NCI-H82 treated with DMSO at 0.1 percent for 48 hours (cell line): Measurements from ENCODE around the gene MTSS2.

Experiments used
- DNase-seq: peaks from one replicate; lab custom pipeline; 2025; ENCODE audit not compliant: unreplicated experiment; lab: John Stamatoyannopoulos, UW

Gene MTSS2

DNA sequence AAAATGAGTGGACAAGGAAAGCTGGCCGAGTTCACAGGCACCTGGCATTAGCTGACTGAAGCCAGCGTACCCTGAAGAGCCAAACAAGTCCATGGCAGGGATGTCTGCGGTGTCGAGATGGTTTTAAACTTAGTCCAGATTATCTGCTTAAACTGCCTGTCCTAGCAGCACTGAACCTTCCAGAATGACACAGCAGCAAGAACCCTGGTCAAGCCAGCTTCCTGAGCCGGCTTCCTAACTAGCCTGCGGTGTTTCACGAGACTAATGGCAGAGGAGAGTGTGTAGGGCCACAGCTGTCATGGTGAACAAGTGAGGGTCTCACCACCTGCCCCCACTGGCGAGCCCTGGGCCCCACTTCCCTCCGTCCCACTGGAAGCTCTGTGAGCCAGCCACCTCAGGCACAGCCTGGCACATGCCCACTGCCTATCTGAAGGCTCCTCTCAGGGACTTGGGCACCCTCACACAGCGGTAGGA, 28.8 kb upstream of the MTSS2 start:
- DNase-seq: no peak

DNA sequence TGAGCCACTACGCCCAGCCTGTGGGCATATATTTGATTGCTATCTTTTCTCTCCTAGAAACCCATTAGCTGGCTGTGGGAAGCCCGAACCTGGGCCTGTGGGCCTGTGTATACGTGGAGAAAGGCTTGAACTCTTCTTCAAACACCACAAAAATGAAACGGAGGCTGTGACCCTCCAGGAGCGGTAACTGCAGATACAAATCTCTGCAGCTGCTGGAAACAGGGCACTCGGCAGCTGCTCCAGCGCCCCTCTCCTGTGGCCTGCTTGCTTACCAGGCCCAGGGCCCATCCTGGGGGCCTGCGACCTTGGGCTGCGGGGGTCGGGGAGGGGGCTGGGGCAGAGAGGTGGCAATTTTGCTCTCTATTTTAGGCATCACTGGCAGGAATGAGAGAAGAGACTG, 28.0 kb upstream of the MTSS2 start:
- DNase-seq: no peak

DNA sequence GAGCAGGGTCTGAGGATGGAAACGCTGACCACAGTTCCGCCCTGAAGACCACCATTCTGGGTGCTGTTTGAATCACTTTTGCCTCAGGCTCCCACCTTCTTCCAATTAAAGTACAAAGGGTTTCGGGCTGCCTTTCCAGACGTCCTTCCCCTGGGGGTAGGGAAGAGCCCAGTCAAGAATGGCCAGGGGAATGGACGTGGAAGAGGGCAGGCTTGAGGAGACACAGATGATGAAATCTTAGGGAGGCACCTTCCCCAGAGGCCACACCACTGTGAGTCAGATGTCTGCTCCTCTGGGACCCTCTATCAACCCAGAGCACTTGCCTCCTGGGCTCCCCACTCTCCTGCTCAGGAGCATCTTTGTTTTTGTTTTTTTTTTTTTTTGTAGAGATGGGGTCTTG, 27.5 kb upstream of the MTSS2 start:
- DNase-seq: no peak

DNA sequence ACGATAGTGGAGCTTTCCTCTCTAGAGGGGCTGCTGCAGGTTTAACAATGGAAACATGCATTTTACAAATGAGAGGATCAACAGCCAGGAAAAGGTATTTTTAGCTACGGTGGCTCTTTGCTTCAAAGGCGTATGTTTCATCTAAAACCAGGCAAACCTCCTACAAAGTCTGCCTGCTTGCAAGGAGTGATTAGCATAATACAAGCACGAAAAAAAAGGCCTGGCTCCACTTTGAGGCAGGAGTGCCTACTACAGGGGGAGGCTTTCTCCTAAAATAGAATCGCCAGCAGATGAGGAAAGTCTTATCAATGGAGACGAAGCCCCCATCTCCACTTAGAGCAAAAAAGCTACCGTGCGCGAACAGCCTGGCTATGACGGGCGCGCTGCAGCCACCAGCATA, 27.1 kb upstream of the MTSS2 start:
- no peak for DNase-seq

DNA sequence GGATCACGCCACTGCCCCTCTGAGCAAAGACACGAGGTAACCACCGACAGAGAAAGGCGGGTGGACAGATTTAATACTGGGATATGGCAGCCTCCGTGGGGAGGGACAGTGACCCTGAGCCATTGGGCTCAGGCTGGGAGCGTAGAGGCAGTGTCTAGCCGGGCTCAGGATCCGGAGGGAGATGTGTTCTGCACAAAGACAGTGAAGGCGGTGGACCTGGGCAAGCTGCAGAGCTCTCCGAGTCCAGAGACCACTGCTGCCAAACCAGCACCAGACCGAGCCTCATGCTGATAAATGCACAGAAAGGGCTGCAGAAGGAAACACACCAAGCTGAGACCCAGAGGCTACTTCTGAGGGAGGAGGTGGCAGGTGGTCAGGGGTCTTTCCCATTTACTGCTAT, 26.5 kb upstream of the MTSS2 start:
- no peak for DNase-seq

DNA sequence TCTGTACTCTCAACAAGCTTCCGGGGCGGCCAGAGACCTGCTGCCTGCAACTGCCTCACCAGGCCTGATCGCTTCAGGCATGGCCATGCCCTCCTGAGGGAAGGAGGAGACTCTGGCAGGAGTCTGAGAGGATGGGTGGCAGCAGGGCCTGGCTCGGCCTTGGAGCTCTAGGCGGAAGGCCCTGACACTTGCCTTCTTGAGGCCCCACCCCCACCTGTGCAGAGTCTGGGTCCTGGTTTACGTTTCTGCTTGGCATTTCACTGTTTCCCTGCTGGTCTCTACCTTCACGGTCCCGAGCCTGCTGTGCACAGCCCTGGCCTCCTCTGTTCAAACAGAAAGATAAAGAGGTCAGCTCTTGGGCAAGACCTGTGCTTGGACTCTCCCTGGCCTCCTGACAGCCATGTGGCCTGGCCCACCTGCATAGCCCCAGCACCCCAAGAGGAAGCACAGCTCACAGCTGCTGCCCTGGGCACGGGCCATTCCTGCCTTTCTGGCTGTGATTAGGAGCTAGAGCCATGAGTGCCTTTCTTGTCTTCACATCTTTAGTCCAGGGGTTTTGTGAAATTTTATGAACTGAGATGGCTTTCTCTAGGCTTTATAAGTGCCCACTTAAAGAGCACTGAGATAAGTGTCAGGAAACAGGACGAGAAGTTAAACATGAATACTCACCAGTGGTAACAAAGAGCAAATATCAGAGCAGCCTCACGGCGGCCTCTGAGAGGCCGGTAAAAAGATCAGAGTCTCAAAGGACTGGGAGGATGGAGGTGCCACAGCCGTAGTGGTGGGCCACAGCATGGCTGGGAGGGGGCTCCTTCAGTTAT, 25.6 kb upstream of the MTSS2 start:
- DNase-seq: no peak

DNA sequence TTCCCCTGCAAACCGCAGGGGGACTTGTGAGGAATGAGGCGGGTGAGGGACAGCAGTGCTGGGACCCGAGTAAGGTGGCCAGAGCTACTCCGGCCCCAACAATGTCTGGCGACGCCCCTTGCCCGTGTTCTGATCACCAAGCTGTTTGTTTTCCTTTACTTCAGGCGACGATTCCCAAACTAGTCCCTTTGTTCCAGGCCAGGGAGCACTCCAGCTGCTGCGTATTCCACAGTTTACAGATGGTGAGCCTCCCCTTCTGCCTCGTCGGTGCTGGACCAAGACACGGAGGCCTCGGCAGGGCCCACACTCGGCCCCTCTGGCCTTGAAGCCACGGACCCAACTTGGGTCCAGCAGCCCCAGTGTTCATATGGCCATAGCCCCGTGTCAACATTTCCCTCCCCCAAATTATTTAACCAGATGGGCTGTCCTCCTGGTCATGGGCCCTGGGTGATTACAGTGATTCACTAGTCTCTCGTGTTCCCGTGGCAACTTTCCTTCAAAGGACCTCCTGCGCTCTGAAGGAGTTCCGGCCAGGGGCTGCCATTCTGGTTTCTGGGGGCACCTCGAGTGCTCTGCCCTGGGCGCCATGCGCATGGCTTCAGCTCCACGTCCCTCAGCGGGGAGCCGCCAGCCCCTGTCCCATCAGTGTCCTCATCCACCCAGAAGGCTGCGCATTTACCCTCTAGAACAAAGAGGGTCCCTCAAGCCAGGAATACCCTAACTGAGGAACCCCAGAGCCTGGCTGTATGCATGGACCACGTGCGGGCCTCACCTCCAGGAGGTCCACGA, 24.8 kb upstream of the MTSS2 start:
- DNase-seq: no peak

DNA sequence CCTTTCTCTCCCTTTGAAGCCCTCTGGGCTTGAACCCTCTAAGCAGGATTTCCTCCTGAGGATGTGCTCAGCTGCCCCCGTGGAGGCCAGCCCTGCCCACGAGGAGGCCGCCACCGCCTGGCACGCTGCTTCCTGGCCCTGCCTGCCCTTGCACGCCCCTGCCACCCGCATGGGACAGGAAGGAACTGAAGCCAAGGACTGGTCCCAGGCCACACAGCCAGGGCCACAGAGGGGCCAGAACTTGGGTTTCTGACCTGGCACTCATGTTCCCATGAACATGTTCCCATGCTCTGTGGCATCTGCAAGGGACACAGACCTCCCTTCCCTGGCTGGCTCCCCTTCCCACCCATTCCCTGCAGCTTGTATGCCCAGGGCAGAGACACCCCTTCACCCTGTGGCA, 24.1 kb upstream of the MTSS2 start:
- no peak for DNase-seq

DNA sequence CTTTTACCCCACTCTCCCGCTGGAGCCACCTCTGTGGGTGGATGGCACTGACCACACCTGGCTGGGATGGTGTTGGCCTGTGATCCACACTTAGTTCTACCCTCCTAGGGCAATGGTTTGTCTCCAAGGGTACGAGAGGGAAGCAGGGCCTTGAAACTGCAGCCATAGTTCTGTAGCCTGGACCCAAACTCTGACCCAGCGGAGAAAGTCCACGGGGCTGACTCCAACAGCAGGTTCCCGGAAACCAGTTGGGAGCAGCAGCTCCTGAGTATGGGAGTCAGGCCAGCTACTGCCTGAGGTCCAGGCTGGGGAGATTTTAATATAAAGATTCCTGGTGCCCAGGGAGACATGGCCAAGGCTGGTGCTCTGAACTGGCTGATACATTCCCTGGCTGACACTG, 23.6 kb upstream of the MTSS2 start:
- no peak for DNase-seq

DNA sequence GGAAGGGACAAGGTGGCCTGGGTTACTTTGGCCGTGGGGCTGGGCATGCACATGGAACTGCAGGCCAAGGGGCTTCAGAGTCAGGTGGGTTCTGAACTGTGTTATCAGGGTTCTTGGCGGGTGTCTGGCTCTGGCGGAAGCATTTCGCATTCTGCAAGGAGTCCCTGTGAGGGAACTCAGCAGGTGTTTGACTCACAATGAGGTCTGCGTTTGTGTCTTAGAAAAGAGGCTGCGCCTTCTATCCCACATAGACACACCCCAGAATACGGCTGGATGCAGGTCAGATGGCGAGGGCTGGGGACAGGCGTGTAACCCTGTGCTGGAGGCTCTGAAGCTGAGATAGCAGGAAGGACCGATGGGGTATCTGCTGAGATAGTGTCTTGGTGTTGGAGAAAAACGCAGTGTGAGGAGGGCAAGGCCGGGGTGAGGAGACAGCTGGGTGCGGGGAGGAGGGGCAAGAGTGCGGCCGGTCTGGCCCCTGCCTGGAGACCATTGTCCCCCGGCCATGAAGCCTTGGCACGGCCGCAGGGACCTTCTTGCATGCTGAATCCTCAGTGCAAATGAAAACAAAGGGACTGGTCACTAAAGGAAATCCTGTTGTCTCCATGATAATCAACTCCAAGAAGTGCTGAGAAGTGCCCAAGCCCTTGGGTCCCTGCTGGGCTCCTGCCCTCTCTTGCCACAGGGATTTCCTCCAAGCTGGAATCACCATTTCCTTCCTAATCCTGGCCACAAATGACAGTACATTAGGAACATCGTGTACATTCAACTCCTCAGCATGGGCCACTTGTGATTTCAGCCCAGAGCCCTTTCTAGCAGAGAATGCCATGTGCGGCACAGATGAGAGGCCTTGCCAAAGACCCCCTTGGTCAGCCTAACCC, 22.8 kb upstream of the MTSS2 start:
- no peak for DNase-seq

DNA sequence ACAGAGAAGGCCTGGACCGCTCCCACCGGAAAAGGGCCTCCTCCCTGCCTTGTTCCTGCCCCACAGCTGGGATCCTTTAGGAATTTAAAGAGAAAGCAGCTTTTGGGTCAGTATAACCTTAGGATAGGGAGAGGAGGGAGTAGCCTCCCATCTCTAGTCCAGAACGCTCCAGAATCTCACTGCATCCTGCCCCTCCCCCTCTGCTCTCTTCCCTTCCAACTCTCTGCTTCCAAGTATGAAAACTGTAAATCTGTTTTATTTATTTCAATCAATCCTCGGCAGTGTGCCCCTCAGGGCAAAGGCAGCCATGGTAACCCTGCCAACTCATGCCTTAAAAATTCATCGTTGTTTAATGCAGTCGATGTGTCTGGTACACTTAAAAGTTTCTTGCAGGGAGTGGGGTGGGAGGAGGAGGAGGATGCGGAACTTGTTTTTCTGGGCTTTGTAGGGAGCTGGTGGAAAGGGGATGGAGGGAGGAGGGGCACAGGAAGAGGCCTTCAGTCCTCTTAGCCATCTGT, 21.2 kb upstream of the MTSS2 start:
- DNase-seq: no peak

DNA sequence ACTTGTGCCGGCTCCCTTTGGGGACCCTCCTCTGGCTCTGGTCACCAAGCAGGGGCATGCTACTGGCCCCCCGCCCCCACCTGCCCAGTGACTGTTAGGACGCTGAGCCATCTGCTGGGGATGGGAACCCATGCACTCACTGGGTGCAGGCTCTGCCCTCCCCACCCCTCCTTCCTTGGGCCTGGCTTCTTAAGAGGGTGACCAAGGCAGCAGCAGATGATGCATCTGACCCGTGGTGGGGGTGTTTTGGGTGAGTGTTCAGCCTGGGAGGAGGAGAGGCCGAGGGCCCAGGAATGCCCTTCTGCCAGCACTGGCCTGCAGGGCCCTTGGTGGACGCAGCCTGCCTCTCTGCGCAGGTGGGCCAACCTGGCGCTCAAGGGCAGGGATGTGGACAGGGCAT, 19.2 kb upstream of the MTSS2 start:
- DNase-seq: no peak

DNA sequence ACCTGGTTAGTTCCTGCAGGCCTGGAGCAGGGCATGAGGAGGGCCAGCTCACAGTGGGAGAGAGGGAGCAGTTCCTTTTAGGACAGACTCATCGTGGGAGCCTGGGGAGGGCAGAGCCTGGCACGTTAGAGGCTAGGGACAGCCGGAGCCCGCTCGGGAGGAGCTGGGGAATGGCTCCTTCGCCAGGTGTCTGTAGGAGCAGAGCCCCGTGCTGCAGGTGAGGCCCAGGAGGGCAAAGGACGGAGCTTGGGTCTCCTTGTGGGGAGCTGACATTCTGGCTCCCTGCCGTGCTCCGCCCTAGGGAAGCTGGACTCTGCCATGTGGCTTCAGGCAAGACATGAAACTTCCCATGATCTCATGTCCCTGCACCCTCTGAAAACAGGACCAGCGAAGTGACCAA, 18.7 kb upstream of the MTSS2 start:
- DNase-seq: no peak

DNA sequence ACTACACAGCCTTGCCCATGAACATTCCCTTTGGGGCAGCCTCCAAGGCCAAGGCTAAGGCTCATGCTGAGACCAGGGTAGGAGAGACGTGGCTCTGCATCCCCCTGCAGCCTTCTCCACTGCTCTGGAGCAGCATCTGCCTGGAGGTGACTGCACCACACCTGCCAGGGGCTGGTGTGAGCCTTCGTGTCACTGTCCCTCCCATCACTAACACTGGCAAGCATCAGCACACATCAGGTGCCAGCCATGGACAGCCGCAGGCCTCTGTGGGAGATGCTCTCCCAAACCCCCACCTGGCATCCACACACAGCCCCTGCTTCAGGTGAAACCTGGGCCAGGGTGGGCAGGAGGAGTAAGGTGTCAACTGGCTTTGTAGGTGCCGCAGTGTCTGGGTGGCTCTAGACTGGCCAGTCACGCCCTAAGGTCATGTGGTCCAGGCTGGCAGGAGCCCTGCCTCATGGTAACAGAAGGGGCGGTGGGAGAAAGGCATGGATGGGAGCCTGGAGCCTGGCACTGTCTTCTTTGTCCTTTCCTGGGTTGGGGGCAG, 18.1 kb upstream of the MTSS2 start:
- DNase-seq: no peak

DNA sequence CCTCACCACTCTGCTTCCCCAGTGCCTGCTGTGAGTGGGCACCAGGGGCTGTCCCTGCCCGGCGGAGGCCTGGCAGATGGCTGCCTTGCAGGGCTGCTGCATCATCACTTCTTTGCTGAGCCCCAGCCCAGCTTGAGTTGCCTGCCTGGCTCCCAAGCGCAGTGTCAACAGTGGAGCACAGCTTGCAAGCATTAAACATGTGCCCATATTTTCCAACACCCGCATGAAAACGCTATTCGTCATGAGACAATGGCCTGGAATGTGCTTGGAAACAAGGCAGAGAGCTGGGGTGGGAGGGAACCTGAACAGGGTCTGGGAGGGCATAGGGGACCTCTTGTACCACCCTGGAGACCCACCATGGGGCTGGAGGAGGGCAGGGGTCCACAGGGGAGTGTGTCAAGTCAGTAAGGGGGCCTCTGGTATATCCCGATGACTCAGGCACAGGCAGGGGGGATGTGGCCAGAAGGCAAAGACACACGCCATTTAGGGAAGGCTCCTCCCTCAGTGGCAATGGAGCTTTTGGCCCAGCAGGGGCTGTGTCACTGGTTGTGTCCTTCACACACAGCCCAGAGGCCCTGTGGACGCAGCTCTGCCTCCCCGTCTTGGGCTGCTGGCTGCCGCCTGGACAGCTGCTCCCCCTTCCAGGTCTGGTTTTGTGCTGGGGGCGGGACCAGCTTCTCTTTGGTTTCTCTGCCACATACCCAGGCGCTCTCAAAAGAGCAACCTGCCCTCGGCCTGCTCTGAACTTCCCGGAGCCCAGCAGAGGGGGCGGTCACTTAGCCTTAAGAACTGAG, 17.4 kb upstream of the MTSS2 start:
- DNase-seq: no peak

DNA sequence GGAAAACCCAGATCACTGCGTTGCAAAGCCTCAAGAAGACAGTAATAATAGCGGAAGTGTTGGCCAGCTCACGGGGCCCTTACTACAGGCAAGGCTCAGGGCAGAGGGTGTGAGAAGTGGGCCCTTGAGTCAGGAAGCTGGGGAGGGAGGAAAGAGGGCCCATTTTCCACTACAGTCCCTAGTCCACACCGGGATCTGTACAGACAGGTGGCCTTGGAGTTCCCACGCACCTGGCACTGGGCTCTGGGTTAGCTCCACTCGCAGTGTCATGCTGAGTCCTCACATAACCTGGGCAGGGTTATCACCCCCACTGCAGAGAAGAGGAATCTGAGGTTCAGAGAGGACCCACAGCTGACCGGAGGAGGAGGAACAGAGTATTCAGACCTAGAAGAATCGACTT, 16.8 kb upstream of the MTSS2 start:
- DNase-seq: no peak

DNA sequence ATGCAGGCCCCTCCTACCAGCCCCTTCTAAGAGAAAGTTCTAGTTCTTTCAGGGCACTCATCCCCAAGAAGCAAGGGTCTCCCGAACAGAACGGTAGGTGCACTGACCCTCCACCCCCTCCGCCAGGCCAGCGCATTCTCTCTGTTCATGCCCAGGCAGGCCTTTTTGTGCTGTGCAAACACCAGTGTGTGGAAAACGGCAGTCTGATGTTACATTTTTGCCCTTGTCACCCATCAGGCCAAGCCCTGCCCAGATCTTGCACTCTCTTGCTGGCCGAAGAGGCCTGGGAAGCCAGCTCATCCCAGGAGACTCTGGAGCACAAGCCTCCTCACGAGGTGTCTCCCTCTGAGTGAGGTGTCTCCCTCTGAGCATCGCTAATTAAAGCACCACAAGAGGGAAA, 16.1 kb upstream of the MTSS2 start:
- DNase-seq: no peak

DNA sequence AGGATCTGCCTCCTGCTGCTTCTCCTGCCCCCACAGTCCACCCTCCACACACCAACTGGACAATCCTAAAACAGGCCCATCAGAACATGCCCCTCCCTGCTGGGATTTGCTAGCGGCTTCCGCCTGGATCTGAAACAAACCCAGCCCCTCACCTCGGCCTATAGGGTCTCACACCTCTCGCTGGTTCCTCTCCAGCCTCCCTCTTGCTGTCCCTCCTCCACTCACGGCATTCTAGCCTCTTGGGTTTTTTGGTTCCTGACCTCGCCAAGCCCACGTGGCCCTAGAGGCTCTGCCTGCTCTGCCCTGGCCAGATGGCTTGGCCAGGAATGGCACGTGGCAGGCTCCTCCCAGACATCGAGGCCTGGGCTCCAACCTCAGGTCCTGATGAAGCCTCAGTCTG, 15.7 kb upstream of the MTSS2 start:
- no peak for DNase-seq

DNA sequence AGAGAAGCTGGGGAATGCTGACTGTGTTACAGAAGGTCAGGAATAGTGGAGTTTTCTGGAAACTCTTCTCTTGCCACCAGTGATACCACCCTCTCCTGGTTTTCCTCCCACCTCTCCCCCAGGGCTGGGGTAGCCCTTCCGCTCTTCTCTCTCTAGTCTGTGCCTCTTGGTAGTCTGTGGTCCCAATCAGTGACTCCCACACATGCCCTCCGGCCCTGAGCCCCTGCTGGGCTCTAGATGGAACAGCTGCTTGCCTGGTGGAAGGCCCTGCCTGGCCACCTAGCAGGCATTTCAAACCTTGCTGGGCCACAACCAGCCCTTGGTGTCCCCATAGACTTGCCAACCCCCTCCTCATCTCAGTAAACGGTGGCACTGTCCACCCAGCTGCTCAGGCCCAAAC, 15.2 kb upstream of the MTSS2 start:
- DNase-seq: no peak
